NCI-H460 (cell line): ENCODE data around the gene STX16. TPM values are rescaled to one million over a fixed set of nuclear protein-coding genes. Genes with fewer than 3 reads are reported as not detected.
A peak's percentile ranks its signal among the peaks of the same experiment; 100 is the strongest.

Experiments
- DNase-seq: peaks from one replicate; pipeline ENCODE4 v3.0.0-alpha.2; 2016; ENCODE audit warnings: low read depth; ENCODE audit errors: extremely low read depth
- polyA plus RNA-seq: library from polyadenylated mRNA; depleted of rRNA; stranded (reverse); fragments of >200 nt; gene quantifications from 2 replicates; pipeline ENCODE4 v1.2.3, GENCODE V29; 2014; cell fraction: nucleus; rRNA removed
- total RNA-seq: library from RNA; depleted of rRNA; stranded (reverse); fragments of >200 nt; shearing (Covaris generic); gene quantifications from 2 replicates; pipeline ENCODE4 v1.2.3, GENCODE V29; 2014; rRNA removed

Gene STX16
- 20.5 and 24.3 TPM in 2 replicates for total RNA-seq
- 22.8 and 31.3 TPM in 2 replicates for polyA plus RNA-seq

- peak; percentile 94 for DNase-seq
These were observed at the start of gene STX16 for GRCh38 chr20:58650776-58651558. Gene STX16, plus strand, starts transcription at chr20:58651283. Its CDS starts 724 bp downstream, at chr20:58652007.

GRCh38 chr20:58602124-58602523 lies 49.0 kb upstream of the STX16 start:
- no peak for DNase-seq

GRCh38 chr20:58603721-58604120 lies 47.4 kb upstream of the STX16 start:
- DNase-seq, result no peak

GRCh38 chr20:58604128-58604881 lies 46.8 kb upstream of the STX16 start:
- DNase-seq, result no peak

- no peak for DNase-seq
These were observed 45.6 kb upstream of the STX16 start for GRCh38 chr20:58605292-58606065.

- DNase-seq, result no peak
These were observed 44.9 kb upstream of the STX16 start for GRCh38 chr20:58606184-58606583.

- no peak for DNase-seq
These were observed 42.8 kb upstream of the STX16 start for GRCh38 chr20:58608096-58608840.

- no peak for DNase-seq
These were observed 42.1 kb upstream of the STX16 start for GRCh38 chr20:58609026-58609425.

GRCh38 chr20:58610071-58610800 lies 40.8 kb upstream of the STX16 start:
- no peak for DNase-seq

- DNase-seq, result no peak
These were observed 40.3 kb upstream of the STX16 start for GRCh38 chr20:58610811-58611210.

- DNase-seq, result no peak
These were observed 39.6 kb upstream of the STX16 start for GRCh38 chr20:58611236-58612030.

GRCh38 chr20:58612121-58612691 lies 38.9 kb upstream of the STX16 start:
- no peak for DNase-seq

- DNase-seq, result no peak
These were observed 37.8 kb upstream of the STX16 start for GRCh38 chr20:58613061-58613854.

GRCh38 chr20:58614366-58614765 lies 36.7 kb upstream of the STX16 start:
- no peak for DNase-seq

GRCh38 chr20:58614984-58615760 lies 35.9 kb upstream of the STX16 start:
- no peak for DNase-seq

GRCh38 chr20:58616411-58616810 lies 34.7 kb upstream of the STX16 start:
- no peak for DNase-seq

- DNase-seq, result no peak
These were observed 33.9 kb upstream of the STX16 start for GRCh38 chr20:58617158-58617557.
